SK-N-SH (cell line): ENCODE data around the gene STAT6. TPM values are rescaled to one million over a fixed set of nuclear protein-coding genes. Genes with fewer than 3 reads are reported as not detected.

ENCODE experiments used
- CTCF ChIA-PET: fragments of 300-600, 350-600 bp; formaldehyde crosslinking; extraction: SDS; loops from one replicate; lab custom pipeline; 2021; lab: Yijun Ruan, JAX
- POLR2A ChIA-PET: fragments of 350-600 bp; sonication (Branson Sonifier 250); formaldehyde crosslinking; extraction: SDS; loops from one replicate; lab custom pipeline; 2020; ENCODE audit warnings: antibody characterized with exemption, inconsistent platforms; lab: Yijun Ruan, JAX
- DNase-seq: peaks from one replicate; pipeline ENCODE4 v3.0.0; 2012
- H2AFZ ChIP-seq: fragments of 200-600 bp; sonication (generic); 2 replicates; pipeline ENCODE4 v1.8.1; 2016; ENCODE audit warnings: antibody characterized with exemption, mild to moderate bottlenecking, low read depth
- H3F3A ChIP-seq: fragments of 200-600 bp; sonication (generic); replicated peaks from 2 replicates; pipeline ENCODE3; 2016; ENCODE audit warnings: antibody characterized with exemption, mild to moderate bottlenecking; ENCODE audit not compliant: insufficient read depth
- H3K27ac ChIP-seq, 2 experiments: fragments of 200-500 bp in 1 of 2; fragments of 200-600 bp in 1 of 2; sonication (Bioruptor generic) in 1 of 2; sonication (generic), shearing (Covaris generic) in 1 of 2; 2 replicates each; pipeline versions ENCODE4 v1.5.1 to v1.6.1; 2014 to 2016; ENCODE audit warnings: low read depth in 2 of 2, inconsistent platforms in 1 of 2, low read length in 1 of 2, mild to moderate bottlenecking in 1 of 2, mixed read lengths in 1 of 2
- H3K27me3 ChIP-seq: fragments of 200-600 bp; sonication (generic), shearing (Covaris generic); 2 replicates; pipeline ENCODE4 v1.6.1; 2016; ENCODE audit warnings: mixed run types; ENCODE audit not compliant: insufficient read depth
- H3K36me3 ChIP-seq, 2 experiments: fragments of 200-500 bp in 1 of 2; fragments of 200-600 bp in 1 of 2; sonication (Bioruptor generic) in 1 of 2; sonication (generic) in 1 of 2; replicated peaks in 1 of 2; 2 replicates each; pipeline versions ENCODE3 to v1.5.1; 2014 to 2016; ENCODE audit warnings: low read length in 1 of 2, mild to moderate bottlenecking in 1 of 2; ENCODE audit not compliant: insufficient read depth in 2 of 2, control insufficient read depth in 1 of 2
- H3K4me1 ChIP-seq, 2 experiments: fragments of 200-500 bp in 1 of 2; fragments of 200-600 bp in 1 of 2; sonication (Bioruptor generic) in 1 of 2; sonication (generic), shearing (Covaris generic) in 1 of 2; 2 replicates each; pipeline versions ENCODE4 v1.5.1 to v1.6.1; 2014 to 2016; ENCODE audit warnings: low read depth in 1 of 2, low read length in 1 of 2, mixed run types in 1 of 2; ENCODE audit not compliant: insufficient read depth in 2 of 2, control insufficient read depth in 1 of 2
- H3K4me2 ChIP-seq: fragments of 200-600 bp; sonication (generic), shearing (Covaris generic); 2 replicates; pipeline ENCODE4 v1.6.1; 2017; ENCODE audit warnings: mixed run types
- H3K4me3 ChIP-seq, 2 experiments: fragments of 200-500 bp in 1 of 2; fragments of 200-600 bp in 1 of 2; sonication (Bioruptor generic) in 1 of 2; sonication (generic), shearing (Covaris generic) in 1 of 2; 2 replicates each; pipeline versions ENCODE4 v1.5.1 to v1.8.1; 2014 to 2016; ENCODE audit warnings: low read depth in 2 of 2, inconsistent platforms in 1 of 2, low read length in 1 of 2, mild to moderate bottlenecking in 1 of 2, mixed read lengths in 1 of 2, moderate library complexity in 1 of 2
- H3K79me2 ChIP-seq: fragments of 200-600 bp; sonication (generic); 2 replicates; pipeline ENCODE4 v1.8.1; 2017; ENCODE audit warnings: mild to moderate bottlenecking; ENCODE audit not compliant: insufficient read depth
- H3K9ac ChIP-seq: fragments of 200-600 bp; sonication (generic); 2 replicates; pipeline ENCODE4 v1.6.1; 2017; ENCODE audit warnings: mixed run types
- H3K9me2 ChIP-seq: fragments of 200-600 bp; sonication (generic); 2 replicates; pipeline ENCODE4 v1.6.1; 2017; ENCODE audit warnings: mixed run types
- H3K9me3 ChIP-seq: fragments of 200-600 bp; sonication (generic); 2 replicates; pipeline ENCODE4 v1.6.1; 2017; ENCODE audit warnings: mixed run types, mild to moderate bottlenecking, moderate library complexity
- H4K20me1 ChIP-seq: fragments of 200-600 bp; sonication (generic); 2 replicates; pipeline ENCODE4 v1.6.1; 2017; ENCODE audit warnings: mild to moderate bottlenecking, mixed run types; ENCODE audit not compliant: insufficient read depth
- CTCF ChIP-seq: fragments of 200-600 bp; sonication (generic); IDR thresholded peaks from 2 replicates; pipeline ENCODE4 v1.6.1; 2017; ENCODE audit warnings: antibody characterized with exemption, mild to moderate bottlenecking, moderate library complexity
- ELF1 ChIP-seq: IDR thresholded peaks from 2 replicates; pipeline ENCODE4 v1.4.0; 2012
- GATA2 ChIP-seq: sonication (generic); formaldehyde crosslinking; IDR thresholded peaks from 2 replicates; pipeline ENCODE4 v1.5.0; 2020; ENCODE audit warnings: mild to moderate bottlenecking, missing genetic modification reagents
- JUND ChIP-seq: IDR thresholded peaks from 2 replicates; pipeline ENCODE4 v1.4.0; 2012
- MEF2A ChIP-seq: IDR thresholded peaks from 2 replicates; pipeline ENCODE4 v1.4.0; 2012; ENCODE audit warnings: low read depth, borderline replicate concordance
- MXI1 ChIP-seq: IDR thresholded peaks from 2 replicates; pipeline ENCODE4 v1.6.1; 2012; ENCODE audit warnings: mild to moderate bottlenecking, low read depth, low read length, improper control_type of control experiment
- NRF1 ChIP-seq: IDR thresholded peaks from 2 replicates; pipeline ENCODE4 v1.6.1; 2012; ENCODE audit warnings: low read depth, mild to moderate bottlenecking, low read length
- PBX3 ChIP-seq: IDR thresholded peaks from 2 replicates; pipeline ENCODE4; 2012
- POLR2AphosphoS5 ChIP-seq: IDR thresholded peaks from 2 replicates; pipeline ENCODE4 v1.6.1; 2012; ENCODE audit warnings: low read depth, low read length
- RAD21 ChIP-seq: IDR thresholded peaks from 2 replicates; pipeline ENCODE4 v1.6.1; 2012; ENCODE audit warnings: mild to moderate bottlenecking, low read length
- USF1 ChIP-seq: IDR thresholded peaks from 2 replicates; pipeline ENCODE4 v1.4.0; 2012; ENCODE audit warnings: low read depth, borderline replicate concordance
- WGBS: methylation state at CpG from one replicate; pipeline ENCODE4 v1.1.6; 2017; ENCODE audit warnings: low lambda C conversion rate; 5-methylcytosine and 5-hydroxymethylcytosine counted together
- polyA plus RNA-seq, 3 experiments: library from polyadenylated mRNA; depleted of rRNA; stranded (reverse); fragments of >200 nt; gene quantifications; 2 replicates each; pipeline ENCODE4 v1.2.3, GENCODE V29; 2012

The STAT6 gene
- polyA plus RNA-seq, 1 of the 3 experiments (the other 2 are of a cell fraction), result 0.15 TPM

GRCh38 chr12:57112492-57113294 is 1.5 kb upstream of the STAT6 start:
- no peaks in the 10 kb centered on the region for H3K9me2 ChIP-seq
- peak overlapping the region in 1 of 2 experiments; percentile 0; a peak in 2 of 4 replicates for H3K27ac ChIP-seq
- no peak for DNase-seq
- no peaks in the 10 kb centered on the region for H3K36me3 ChIP-seq
- H3K9me3 ChIP-seq, result no peaks in the 10 kb centered on the region
- TF ChIP-seq ELF1 (no peak), GATA2 (CRISPR knock-in tag) (no peak), JUND (no peak), USF1 (no peak), PBX3 (no peak), MXI1 (peak; percentile 92), CTCF (peak; percentile 95), POLR2AphosphoS5 (no peak), RAD21 (peak; percentile 98), NRF1 (no peak), MEF2A (no peak)
- TF ChIP-seq, all 33 proteins: peak for 3
- Histone ChIP-seq H3F3A (no peaks in the 10 kb centered on the region), H3K9ac (no peak overlapping the region), H3K4me1 (peaks cover 0 to 9% of the 10 kb centered on the region in 2 experiments; a peak in 2 of 4 replicates), H3K4me3 (peak overlapping the region in 1 of 2 experiments; percentile 46; a peak in 1 of 4 replicates), H3K27me3 (no peaks in the 10 kb centered on the region), H2AFZ (peak overlapping the region; percentile 18; the same call in 1 of the 2 replicates), H3K4me2 (peak overlapping the region; percentile 58), H3K79me2 (no peaks in the 10 kb centered on the region), H4K20me1 (no peaks in the 10 kb centered on the region)
- CTCF ChIA-PET, result interaction anchor here (0.5 to 5.0 kb wide), 45 partner anchors 8 to 389 kb away, joined by 3 to 240 read pairs (median 7); partner anchors contain the start of genes LRP1, MYO1A, NAB2 and NEMP1
- WGBS, result 71% methylated on average over 9 of the region's 9 CpGs
- POLR2A ChIA-PET, result interaction anchor here (0.6 to 1.7 kb wide), 6 partner anchors 12 to 128 kb away, joined by 3 to 23 read pairs (median 7); partner anchors contain the start of genes LRP1 and NEMP1
